DND-41 (cell line): ENCODE measurements around the gene JAKMIP1.

Experiments used
- CTCF ChIP-seq: IDR thresholded peaks from 2 replicates; pipeline ENCODE4 v1.5.1; 2012; ENCODE audit warnings: borderline replicate concordance, low read length, moderate library complexity, mild to moderate bottlenecking; ENCODE audit not compliant: poor library complexity, severe bottlenecking; ENCODE audit errors: extremely low read depth
- EZH2 ChIP-seq: IDR thresholded peaks from 3 replicates; pipeline ENCODE4 v1.6.1; 2012; ENCODE audit warnings: borderline replicate concordance, low read depth, mild to moderate bottlenecking, moderate library complexity, low read length, inconsistent platforms; ENCODE audit not compliant: severe bottlenecking

DNA sequence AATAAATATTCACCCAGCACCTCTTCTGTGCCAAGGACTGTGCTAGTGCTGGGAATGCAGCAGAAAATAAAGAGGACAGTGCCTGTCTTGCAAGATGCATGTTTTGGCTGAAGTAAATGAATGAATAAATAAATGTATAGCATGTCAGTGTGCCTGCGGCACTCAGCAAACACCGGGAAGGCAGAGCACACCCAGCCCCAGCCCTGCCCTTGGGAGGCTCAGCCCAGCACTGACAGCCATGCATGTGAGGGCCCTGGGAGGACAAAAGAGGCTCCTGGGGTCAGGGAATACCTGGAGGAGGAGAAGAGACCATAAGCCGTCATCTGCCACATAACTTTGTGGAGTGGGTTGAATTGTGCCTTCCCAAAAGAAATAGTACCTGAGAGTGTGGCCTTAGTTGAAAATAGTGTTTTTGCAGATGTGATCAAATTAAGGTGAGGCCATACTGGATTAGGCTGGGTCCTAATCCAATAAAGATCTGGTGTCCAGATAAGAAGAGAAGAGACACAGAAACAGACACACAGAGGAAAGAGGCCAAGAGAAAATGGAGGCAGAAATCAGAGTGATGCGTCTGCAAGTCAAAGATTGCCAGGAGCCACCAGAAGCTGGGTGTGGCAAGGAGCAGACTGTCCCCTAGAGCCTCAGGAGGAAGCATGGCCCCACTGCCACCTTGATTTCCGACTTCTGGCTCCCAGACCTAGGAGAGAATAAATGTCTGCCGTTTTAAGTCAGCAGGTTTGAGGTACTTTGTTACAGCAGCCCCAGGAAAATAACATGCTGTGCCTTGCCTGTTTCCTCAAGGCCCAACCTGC is 198.5 kb downstream of the JAKMIP1 start:
- TF ChIP-seq CTCF (no peak), EZH2 (no peak)
